Stimulated activated CD8-positive, alpha-beta memory T cell treated with anti-CD3 and anti-CD28 coated beads, Interleukin-12 subunit alpha, Interleukin-12 subunit beta, amount 100 ng/mL, for 24 hours (primary cell): ENCODE measurements around the gene SMOC2.

Experiments used
- DNase-seq: peaks from one replicate; pipeline ENCODE4 v3.0.0-alpha.2; 2020; ENCODE audit errors: extremely low read depth

SMOC2 gene

DNA sequence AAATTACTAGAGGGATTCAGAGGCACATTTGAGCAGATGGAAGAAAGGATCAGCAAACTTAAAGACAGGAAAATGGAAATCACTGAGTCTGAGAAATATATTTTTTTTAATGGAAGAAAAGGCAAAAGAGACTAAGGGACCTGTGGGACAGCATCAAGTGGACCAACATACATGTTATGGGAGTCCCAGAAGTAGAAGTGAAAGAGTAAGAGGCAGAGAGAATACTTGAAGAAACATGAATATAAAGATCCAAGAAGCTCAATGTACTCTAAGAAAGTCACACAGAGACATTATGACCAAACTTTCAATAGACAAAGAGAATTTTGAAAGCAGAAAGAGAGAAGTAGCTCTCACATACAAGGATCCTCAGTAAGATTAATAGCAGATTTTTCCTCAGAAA lies 39.5 kb downstream of the SMOC2 start:
- DNase-seq, result no peak

DNA sequence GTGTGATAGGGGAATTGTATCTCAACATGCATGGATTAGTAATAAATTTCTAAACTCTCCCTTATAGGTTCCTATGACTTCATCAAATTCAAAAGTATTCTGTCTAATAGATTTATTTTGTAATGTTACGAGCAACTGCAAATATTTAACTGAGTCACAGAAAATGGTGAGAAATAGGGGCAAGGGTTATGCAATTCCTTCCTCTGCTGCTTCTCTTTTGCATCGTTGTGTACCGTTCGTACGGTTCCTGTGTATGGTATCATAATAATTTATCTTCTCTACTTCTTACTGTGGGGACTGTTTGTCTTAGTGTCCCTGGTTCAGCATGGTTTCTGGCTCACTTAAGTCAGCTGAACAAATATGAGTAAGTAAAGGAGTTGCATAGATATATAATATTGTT lies 44.8 kb downstream of the SMOC2 start:
- DNase-seq, result no peak

DNA sequence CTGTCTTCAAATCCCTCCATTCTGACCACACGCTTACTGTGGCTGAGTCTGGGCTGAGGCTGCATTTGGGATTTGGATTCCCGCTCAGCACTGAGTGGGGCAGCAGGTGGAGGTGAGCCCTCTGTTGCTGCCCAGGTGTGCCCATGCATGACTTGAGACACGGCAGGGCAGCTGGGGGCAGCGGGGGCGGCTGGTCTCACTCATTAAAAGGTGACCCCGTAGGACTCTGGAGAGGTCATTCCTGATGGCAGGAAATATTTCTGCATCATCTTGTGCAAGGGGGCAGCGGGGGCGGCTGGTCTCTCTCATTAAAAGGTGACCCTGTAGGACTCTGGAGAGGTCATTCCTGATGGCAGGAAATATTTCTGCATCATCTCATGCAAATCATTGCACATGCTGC lies 49.8 kb downstream of the SMOC2 start:
- no peak for DNase-seq

DNA sequence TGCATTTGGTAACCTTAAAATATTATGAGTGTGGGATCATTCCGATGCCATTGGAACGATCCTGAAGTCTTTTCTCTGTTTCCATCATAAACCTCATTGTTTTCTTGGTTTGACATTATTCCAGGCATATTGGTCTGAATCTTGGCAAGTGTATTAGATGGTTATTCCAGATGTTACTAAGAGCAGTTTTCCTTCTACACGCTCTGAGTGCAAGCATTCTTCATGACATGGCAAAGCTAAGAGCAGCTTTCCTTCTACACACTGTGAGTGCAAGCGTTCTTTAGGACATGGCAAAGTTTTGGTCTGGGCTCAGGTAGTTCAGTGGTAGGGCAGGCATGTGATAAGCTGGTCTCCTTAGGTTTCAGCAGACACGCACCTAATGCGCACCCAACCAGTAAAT lies 53.0 kb downstream of the SMOC2 start:
- DNase-seq, result no peak

DNA sequence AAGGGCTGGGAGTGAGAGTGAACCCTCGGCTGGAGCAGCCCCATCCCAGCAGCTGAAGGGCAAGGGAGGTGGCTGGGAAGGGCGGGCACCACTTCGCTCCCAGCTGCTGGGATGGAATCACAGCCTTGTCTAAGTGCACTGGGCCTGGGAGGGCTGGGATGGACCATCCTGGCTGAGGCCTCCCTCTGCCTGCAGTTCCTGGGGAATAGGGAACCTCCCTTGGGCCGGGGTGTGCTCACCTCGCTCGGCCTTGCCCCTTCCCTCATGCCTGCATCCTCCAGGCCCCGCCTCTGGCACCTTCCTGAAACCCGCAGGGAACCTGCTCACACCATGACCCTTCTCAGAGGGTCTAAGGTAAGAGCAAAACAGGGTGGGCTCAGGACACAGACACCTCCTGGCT lies 53.7 kb downstream of the SMOC2 start:
- no peak for DNase-seq

DNA sequence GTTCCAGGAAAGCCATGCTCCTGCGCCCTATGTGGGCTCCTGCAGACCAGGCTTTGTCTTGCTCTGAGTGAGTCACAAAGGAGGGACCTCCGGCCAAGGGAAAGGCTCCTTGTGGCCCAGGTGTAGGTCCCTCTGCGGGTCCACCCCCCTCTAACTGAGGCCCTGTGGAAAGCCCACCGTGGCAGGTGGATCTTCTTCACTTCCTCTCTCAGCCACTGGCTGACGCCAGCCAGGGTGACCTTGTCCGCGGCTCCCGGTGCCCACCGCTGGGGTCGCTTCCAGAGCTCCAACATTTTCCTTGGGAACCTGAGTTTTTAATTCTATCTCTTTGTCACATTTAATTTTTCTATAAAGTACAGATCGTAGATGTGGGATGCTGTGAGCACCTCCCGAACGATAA lies 54.1 kb downstream of the SMOC2 start:
- no peak for DNase-seq

DNA sequence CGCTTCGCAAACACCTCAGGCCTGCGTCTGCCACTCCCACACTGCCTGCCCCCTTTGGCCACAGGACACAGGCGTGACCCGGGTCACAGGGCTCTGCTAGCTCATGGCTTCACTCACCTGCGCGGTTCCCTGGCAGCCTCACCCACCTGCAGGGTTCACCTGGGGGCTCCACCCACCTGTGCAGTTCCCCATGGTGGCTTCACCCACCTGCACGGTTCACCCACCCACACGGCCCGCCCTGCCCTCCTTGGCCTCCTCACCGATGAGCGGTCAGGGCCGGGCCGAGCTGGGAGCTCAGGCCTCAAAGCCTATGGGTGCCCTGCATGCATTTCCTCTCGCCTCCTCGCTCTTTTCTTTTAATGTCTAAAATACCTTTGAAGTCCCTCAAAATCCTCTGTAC lies 54.7 kb downstream of the SMOC2 start:
- DNase-seq, result no peak

DNA sequence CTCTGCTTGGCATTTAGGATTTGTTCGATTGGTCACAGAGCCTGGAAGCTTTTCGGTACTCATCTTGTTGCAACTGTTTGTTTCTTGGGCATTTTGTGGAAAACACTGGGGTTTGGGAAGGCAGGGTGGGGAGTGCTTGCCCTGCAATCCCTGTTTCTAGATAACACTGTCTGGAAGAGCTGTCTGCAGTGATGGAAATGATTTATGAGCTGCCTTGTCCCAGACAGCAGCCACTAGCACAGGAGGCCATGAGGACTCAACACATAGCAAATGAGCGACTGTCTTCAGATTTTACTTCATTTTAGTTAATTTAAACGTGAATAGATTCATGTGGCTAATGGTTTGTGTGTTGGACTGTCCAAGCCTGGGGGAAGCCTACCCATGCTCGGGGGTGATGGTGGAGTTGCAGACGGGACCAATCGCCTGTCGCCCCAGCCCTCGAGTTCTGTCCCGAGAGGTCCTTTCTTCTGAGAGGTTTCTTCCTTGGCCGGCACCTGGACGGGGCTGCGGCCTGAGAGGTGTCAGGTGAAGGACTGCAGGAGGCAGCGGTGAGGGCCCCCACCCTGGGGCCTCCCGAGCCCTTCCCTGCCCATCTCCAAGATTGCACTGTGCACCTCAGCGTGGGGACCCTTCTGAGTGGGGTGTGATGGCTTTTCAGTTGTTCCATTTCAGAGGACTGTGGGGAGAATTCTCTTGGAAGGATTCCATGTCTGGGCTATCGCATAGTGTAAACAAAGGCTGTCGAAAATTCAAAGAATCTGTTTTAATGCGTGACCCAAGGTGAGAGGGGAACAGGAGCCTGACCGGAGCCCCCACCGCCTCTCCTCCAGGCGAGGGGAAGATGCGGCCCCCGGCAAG lies 55.4 kb downstream of the SMOC2 start:
- DNase-seq, result no peak

DNA sequence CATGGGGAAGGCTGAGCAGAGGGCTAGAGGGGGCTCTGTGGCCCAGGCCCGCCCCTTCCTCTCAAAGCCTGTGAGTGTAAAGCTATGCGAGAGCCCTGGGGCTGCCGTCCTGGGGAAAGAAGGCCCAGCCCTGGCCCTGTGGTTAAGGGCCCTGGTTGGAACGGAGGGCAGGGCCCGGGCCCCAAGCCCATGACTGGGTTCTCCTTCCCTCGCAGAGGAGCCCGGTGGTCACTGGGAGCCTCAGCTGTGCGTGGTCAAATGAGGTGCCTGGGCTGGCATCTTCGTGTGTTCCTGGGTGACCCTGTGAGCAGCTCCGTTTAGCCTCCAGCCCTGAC lies 56.0 kb downstream of the SMOC2 start:
- DNase-seq, result no peak

DNA sequence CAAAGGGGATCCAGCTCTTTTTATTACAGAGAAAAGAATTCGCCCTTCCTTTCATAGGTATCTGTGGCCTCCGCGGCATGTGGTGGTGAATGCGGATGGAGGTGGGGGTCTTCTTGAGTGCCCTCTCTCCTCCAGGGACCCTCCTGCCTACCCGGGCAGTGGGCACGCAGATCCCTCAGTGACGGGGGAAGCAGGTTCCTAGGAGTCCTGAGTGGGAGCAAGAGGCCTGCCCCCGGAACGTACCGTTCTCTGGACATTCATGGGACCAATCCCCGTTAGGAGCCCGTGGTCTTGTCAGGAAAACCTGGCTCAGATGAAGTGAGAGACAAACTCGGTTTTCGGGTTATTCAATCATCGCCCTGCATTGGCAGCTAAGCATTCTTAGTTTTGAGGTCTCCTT lies 56.4 kb downstream of the SMOC2 start:
- no peak for DNase-seq

DNA sequence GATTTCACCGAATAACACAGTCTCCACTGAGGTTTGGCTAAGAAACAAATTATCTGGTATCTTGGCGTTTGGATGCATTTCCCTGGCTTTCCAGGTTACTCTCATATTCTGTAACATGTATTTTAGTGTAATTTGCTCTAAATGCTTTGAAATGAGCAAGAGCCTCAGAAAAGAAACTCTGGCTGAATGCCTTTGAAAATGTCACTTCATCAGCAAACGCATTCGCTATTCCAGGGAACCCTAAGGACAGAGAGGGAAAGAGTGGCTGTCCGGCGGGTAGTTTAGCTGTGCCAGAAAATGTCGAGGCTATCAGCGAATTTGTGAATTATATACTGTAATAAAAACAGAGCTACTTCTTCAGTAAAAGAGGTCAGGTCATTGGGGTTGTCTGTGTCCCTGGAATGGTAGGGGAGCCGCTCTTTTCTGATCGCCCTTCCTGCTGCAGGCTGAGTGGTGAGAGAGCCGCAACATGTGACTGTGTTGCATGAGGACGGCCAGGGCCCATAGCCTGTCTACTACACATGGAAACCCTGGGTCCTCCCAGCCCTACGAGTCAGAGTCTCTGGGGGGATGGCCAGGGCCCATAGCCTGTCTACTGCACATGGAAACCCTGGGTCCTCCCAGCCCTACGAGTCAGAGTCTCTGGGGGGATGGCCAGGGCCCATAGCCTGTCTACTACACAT lies 57.3 kb downstream of the SMOC2 start:
- DNase-seq, result no peak

DNA sequence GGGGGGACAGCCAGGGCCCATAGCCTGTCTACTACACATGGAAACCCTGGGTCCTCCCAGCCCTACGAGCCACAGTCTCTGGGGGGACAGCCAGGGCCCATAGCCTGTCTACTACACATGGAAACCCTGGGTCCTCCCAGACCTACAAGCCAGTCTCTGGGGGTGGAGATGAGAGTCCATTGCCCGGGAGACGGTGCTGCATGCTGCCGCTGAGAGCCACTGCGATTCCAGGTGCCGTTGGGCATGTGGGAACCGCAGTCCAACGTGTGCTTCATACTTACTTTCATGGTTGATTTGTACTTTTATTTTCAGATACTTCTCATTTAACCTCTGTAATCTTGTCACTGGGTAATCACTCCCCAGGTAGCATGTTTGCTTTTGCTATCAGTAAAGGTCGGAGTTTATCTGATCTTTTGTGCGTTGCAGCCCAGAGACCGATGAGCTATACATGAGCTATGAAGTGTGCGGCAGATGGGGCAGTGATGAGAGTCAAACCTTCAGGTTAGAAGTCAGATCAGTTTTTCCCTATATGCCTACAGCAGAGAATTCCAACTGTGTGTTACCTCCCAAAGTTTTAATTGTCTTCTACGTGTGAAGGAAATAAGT lies 58.2 kb downstream of the SMOC2 start:
- no peak for DNase-seq

DNA sequence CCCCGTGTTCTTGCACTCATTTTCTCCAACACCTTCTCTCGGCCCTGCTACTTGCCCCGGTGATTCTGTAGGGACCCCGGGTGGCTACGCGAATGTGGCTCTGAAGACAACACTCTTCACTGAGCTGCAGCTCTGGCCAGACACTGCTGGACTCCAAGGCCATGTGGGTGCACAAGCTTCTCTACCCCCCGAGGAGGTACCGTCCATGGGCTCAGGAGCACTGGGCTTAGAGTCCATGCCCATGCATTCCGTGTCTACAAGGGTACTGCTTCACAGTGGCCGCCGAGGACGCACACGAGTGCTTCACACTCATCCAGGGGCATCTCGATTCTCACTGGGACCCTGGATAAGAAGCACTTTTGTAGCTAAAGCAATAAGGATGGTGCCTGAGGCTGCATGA lies 59.5 kb downstream of the SMOC2 start:
- no peak for DNase-seq

DNA sequence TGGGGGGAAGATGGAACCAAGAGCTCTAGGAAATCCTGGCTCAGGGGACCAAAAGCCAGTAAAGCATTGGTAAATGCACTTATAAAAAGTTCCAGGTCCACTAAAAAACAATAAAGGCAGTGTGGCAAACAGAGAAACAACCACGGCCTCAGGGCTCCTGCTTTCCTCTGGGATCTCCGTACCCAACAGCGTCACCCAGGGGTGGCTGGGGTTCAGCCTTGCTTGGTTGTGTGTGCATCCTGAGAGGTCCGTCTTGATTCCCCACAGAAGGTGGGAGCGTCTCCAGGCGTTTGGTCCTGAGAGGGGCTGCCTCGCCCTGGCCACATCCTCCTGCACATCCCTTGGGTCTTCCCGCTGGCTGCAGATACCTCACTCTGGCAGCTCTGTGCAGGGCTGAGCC lies 60.6 kb downstream of the SMOC2 start:
- DNase-seq, result no peak

DNA sequence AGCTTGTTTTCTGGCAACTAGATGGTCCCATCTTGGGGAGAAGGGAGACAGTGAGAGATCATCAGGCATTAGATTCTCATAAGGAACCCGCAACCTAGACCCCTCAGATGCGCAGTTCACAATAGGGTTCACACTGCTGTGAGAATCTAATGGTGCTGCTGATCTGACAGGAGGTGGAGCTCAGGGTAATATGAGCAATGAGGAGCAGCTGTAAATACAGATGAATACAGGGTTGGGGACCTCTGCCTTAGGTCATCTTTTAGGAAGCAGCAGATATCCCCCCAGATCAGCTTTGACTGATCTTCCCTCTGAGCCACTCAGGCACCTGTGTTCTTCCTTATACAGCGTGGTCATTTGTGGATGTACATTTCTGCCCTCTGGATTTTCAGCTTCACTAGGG lies 63.4 kb downstream of the SMOC2 start:
- no peak for DNase-seq

DNA sequence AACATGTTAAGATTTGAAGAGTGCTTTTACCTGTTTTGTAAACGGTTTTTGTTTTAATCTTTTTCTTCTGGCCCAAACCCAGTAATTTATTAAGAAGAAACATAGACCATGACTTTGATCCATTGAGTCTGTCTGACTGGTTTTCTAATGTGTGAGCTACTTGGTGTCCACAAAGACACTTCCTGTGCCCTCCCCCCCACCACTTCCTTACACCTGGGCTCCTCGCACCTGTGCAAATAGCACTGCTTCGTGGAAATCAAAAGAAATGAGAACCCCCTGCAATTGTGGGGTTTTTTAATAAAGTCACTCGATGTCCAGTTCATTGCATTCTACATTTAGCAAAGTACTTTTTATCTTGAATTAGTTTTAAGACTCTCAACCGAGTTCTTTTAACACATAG lies 65.5 kb downstream of the SMOC2 start:
- no peak for DNase-seq

DNA sequence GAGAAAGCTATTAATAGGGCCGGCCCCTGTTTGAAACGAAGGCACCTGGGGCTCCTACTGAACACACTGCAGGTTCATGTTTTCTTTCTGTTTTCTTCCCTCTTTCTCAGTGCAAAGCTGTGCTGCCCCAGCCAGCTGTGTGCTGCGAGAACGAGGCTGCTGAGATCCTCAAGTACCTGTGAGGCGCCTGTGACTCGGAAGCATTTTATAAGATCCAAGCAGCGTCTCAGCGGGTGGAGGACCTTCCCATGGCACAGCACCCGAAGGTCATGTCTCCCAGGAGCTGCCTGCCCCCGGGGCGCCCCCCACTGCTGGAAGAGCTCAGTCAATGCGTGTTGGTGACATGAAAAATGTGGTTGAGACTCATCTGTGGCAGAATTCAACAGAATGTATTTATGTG lies 66.3 kb downstream of the SMOC2 start:
- no peak for DNase-seq

DNA sequence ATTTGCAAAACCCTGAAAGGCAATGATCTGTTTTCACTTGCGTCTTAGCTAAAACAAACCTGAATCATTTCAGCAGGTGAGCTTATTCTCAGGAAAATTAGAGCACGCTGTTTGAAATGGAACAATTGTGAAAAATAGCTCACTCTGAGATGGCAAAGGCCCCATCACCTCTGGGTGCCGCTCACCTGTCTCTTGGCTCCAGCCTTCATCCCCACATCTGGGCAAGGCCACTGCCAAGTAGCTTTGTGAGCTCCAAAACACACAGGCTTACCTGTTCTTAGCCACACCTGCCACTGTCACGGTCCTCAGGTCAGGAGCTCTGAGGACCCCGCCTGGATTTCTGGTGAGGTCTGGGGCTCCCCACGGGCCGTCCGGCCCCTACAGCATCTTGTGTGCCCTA lies 66.7 kb downstream of the SMOC2 start:
- DNase-seq, result no peak

DNA sequence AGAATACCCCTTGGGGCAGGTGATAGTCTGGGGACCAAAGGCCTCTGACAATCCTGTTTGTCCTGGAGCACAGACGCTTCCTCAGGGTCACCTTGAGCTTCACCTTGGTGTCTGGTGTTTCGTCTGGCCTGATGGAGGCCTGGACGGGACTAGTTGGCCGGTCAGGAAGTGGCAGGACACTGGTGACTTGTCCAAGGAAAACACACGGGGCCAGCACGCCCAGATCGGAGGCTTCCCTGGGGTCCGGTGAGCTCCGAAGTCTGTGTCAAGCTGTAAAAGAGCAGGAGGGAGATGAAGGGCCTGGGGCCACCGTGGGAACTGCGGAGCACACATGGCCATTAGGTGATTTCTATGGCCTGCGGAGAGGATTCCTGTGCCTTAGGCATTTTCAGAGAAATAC lies 67.9 kb downstream of the SMOC2 start:
- no peak for DNase-seq

DNA sequence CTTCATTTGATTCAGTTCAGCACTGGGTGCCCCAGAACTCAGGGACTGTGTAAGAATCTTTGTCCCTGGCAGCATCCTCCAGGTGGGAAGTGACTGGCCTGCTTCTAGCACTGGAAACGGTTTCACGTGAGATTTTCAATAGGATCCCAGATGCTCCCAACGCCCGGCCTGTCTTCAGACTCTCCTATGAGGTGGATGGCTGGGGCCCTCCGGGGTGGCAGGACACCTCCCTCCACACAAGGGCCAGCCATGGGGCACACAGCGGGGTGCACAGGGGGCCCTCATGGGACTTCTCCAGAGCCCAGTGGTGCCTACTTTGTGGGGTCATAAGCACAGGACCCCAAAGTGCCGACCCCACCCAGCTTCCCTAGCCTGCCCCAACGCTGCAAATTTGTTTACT lies 72.8 kb downstream of the SMOC2 start:
- no peak for DNase-seq

DNA sequence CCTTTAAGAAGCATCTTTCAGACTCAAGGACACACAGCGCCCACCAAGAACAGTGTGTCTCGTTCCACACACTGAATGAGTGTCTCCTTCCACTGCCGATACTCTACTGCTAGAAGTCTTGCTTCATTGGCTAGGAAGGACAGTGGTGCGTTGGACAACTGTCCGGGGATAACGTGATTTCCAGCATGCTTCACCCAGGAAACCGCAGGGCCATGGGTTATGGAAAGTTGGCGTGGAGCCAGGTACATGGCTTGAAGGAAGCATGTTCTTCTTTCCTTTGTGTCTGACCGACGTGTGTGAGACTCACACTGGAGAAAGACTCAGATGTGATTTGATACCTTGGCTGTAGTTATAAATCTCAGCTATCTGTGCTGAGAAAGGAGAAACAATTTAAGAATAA lies 73.2 kb downstream of the SMOC2 start:
- DNase-seq, result no peak

DNA sequence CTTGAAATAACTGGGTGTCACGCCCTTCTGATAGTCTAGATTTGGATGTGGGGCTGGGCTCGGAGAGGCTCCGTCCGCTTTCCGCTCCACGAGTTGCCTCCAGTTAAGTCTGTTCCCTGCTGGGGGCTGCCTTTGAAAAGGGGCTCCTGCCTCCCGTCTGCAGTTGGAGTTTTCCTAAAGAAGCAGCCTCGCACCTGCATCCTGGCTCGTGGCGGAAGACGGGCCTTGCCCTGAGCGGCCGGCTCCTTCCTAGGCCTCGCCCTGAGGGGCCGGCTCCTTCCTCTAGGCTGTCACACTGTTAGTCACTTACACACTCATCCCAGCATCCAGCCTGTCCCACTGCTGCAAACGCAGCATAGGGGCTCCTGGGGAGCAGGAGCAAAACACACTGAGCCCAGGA lies 74.4 kb downstream of the SMOC2 start:
- no peak for DNase-seq
